Suprapubic skin (tissue), 4 donors: ENCODE results near the gene VSIR.

Experiments
- EP300 ChIP-seq: sonication (generic); formaldehyde crosslinking; IDR thresholded peaks from one replicate; pipeline ENCODE4 v1.6.1; 2017; ENCODE audit warnings: antibody characterized with exemption
- POLR2A ChIP-seq, 2 donors: fragments of 450-650 bp; IDR thresholded peaks; one replicate each; pipeline ENCODE4 v1.6.1; 2017; ENCODE audit warnings: antibody characterized with exemption in 2 of 2, mild to moderate bottlenecking in 2 of 2, moderate library complexity in 2 of 2
- POLR2AphosphoS5 ChIP-seq, 3 donors: sonication (generic); formaldehyde crosslinking; IDR thresholded peaks; one replicate each; pipeline ENCODE4 v1.6.1; 2017; ENCODE audit warnings: antibody characterized with exemption in 3 of 3
- TF ChIP-seq, protein P1 (sequence below), 2 donors: fragments of 200-600 bp in 1 of 2; fragments of 450-650 bp in 1 of 2; sonication (generic) in 1 of 2; IDR thresholded peaks; one replicate each; pipeline ENCODE4 v1.5.1; 2016 to 2019; ENCODE audit warnings: antibody characterized with exemption in 2 of 2, mild to moderate bottlenecking in 1 of 2, moderate library complexity in 1 of 2

DNA sequence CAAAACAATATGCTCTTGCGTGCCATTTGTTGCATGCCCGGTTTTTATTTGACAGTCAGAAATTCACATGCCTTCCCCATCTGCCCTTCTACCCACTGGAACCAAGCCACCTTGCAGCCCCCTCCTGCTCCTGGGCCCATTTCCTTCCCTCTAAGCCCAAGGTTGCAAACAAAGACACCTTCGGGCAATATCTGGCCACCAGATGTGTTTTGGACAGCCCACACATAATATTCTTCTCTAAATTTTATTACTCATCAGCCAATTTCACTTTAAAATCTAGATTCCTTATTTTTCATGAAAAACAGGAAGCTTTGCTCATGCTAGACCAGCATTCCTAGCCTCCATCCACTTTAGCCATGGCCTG lies 35.5 kb downstream of the VSIR start:
- TF ChIP-seq POLR2A (IDR thresholded peaks at IDR 0.05) (no peak), POLR2AphosphoS5 (IDR thresholded peaks at IDR 0.05) (no peak), EP300 (no peak)
- TF ChIP-seq, protein P1, sequence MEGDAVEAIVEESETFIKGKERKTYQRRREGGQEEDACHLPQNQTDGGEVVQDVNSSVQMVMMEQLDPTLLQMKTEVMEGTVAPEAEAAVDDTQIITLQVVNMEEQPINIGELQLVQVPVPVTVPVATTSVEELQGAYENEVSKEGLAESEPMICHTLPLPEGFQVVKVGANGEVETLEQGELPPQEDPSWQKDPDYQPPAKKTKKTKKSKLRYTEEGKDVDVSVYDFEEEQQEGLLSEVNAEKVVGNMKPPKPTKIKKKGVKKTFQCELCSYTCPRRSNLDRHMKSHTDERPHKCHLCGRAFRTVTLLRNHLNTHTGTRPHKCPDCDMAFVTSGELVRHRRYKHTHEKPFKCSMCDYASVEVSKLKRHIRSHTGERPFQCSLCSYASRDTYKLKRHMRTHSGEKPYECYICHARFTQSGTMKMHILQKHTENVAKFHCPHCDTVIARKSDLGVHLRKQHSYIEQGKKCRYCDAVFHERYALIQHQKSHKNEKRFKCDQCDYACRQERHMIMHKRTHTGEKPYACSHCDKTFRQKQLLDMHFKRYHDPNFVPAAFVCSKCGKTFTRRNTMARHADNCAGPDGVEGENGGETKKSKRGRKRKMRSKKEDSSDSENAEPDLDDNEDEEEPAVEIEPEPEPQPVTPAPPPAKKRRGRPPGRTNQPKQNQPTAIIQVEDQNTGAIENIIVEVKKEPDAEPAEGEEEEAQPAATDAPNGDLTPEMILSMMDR (IDR thresholded peaks at IDR 0.05), result no peak
